NCI-H146 (cell line): Measurements from ENCODE around the gene TBC1D14.

Source experiments
- DNase-seq: peaks from one replicate; lab custom pipeline; 2025; lab: John Stamatoyannopoulos, UW

TBC1D14 gene

GRCh38 chr4:6953751-6954380 lies 44.2 kb downstream of the TBC1D14 start:
- peak; percentile 21 for DNase-seq

GRCh38 chr4:6955261-6955911 lies 45.8 kb downstream of the TBC1D14 start:
- no peak for DNase-seq

GRCh38 chr4:6956087-6956433 lies 46.4 kb downstream of the TBC1D14 start:
- DNase-seq: no peak

- DNase-seq: no peak
Measured at GRCh38 chr4:6956434-6957147, 47.0 kb downstream of the TBC1D14 start.

GRCh38 chr4:6957148-6957520 lies 47.5 kb downstream of the TBC1D14 start:
- no peak for DNase-seq

GRCh38 chr4:6957994-6958393 lies 48.4 kb downstream of the TBC1D14 start:
- peak; percentile 61 for DNase-seq

GRCh38 chr4:6959261-6959660 lies 49.6 kb downstream of the TBC1D14 start:
- no peak for DNase-seq

- no peak for DNase-seq
Measured at GRCh38 chr4:6960154-6960553, 50.5 kb downstream of the TBC1D14 start.

GRCh38 chr4:6960628-6961412 lies 51.2 kb downstream of the TBC1D14 start:
- no peak for DNase-seq

GRCh38 chr4:6961496-6962210 lies 52.0 kb downstream of the TBC1D14 start:
- DNase-seq: no peak

- peak; percentile 94 for DNase-seq
Measured at GRCh38 chr4:6962211-6963041, 52.8 kb downstream of the TBC1D14 start.

- peak; percentile 74 for DNase-seq
Measured at GRCh38 chr4:6963139-6963611, 53.5 kb downstream of the TBC1D14 start.

GRCh38 chr4:6964858-6965257 lies 55.2 kb downstream of the TBC1D14 start:
- DNase-seq: no peak

GRCh38 chr4:6965329-6965728 lies 55.7 kb downstream of the TBC1D14 start:
- DNase-seq: no peak

- DNase-seq: no peak
Measured at GRCh38 chr4:6967846-6968340, 58.3 kb downstream of the TBC1D14 start.

- no peak for DNase-seq
Measured at GRCh38 chr4:6968496-6968895, 58.9 kb downstream of the TBC1D14 start.

- no peak for DNase-seq
Measured at GRCh38 chr4:6969826-6970800, 60.5 kb downstream of the TBC1D14 start.

- DNase-seq: no peak
Measured at GRCh38 chr4:6971536-6972374, 62.1 kb downstream of the TBC1D14 start.

GRCh38 chr4:6972375-6972650 lies 62.7 kb downstream of the TBC1D14 start:
- DNase-seq: no peak
